Spleen (tissue), 7 donors: ENCODE results near the gene LOX.

Source experiments
- CTCF ChIP-seq, 11 experiments: fragments of 200-600 bp in 7 of 11; fragments of 450-650 bp in 4 of 11; sonication (generic) in 4 of 11; IDR thresholded peaks in 8 of 11; conservative IDR thresholded peaks in 3 of 11; 1 replicate in 7 of 11; 2 replicates in 4 of 11; pipeline versions ENCODE4 v1.4.0 to v1.8.0; 2016 to 2021; ENCODE audit warnings: antibody characterized with exemption in 11 of 11, inconsistent platforms in 4 of 11, mild to moderate bottlenecking in 1 of 11
- POLR2A ChIP-seq, 3 donors: fragments of 450-650 bp; IDR thresholded peaks; one replicate each; pipeline ENCODE4 v1.5.1; 2017; ENCODE audit warnings: antibody characterized with exemption in 3 of 3, mild to moderate bottlenecking in 1 of 3
- POLR2AphosphoS5 ChIP-seq, 3 donors: sonication (generic); formaldehyde crosslinking; IDR thresholded peaks; one replicate each; pipeline ENCODE4 v1.5.1; 2017; ENCODE audit warnings: antibody characterized with exemption in 3 of 3
- donor health status: DM: no; HTN: no; CAD: no; lungs with moderate emphysema.
- donor health status: DM: no; HTN: no; CAD: no.
- donor health status: DM: no; HTN: no; CAD: no.

DNA sequence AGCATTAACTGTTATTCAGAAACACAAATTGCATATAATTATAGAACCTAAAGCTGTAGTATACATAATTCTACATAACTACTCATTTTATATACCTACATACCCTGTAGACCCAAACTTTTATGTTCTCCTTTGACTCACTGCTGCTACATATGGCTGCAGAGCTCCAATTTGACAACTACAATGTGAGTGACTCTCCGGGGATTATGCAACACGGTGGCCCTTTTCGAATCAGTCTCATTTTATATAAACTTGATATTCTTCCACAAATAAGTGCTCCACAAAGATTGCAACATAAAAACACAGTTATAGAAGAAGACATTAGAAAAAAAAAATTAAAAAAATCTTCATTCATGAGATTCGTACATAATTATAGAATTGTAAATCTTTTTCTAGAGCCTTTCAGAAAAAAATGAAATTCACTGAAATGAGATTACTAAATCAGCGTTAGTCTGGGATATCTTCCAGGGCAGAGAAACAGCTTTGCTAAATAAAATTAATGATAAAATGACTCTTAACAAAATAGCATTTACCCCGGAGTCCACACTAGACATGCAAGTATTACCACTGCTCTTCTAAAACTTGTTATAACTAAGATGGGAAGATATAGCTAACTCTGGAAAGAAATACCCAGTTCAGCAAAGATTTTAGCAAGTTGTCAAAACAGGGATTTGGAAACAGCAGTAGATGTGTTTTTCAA is 63.7 kb downstream of the LOX start:
- TF ChIP-seq CTCF (IDR thresholded peaks at IDR 0.05 in 8 of 11, conservative IDR thresholded peaks at IDR 0.05 in 3 of 11) = no peak
- no peak for TF ChIP-seq POLR2A (IDR thresholded peaks at IDR 0.05)
- no peak for TF ChIP-seq POLR2AphosphoS5 (IDR thresholded peaks at IDR 0.05)
